ENCODE results near the gene NUP188.

Gene NUP188

GRCh38 chr9:129007766-129008468, 60.4 kb downstream of the NUP188 start:
- DNase-seq: no peak

GRCh38 chr9:129008469-129008965, 61.0 kb downstream of the NUP188 start:
- DNase-seq: no peak

GRCh38 chr9:129008986-129009583, 61.6 kb downstream of the NUP188 start:
- no peak for DNase-seq

GRCh38 chr9:129009584-129010141, 62.2 kb downstream of the NUP188 start:
- no peak for DNase-seq

GRCh38 chr9:129010267-129010975, 62.9 kb downstream of the NUP188 start:
- no peak for DNase-seq

GRCh38 chr9:129011170-129011569, 63.7 kb downstream of the NUP188 start:
- DNase-seq: no peak

GRCh38 chr9:129011761-129012181, 64.3 kb downstream of the NUP188 start:
- DNase-seq: no peak

- no peak for DNase-seq
Measured at GRCh38 chr9:129012343-129012742, 64.8 kb downstream of the NUP188 start.

GRCh38 chr9:129012893-129013448, 65.5 kb downstream of the NUP188 start:
- DNase-seq: no peak

GRCh38 chr9:129013674-129014073, 66.2 kb downstream of the NUP188 start:
- no peak for DNase-seq

GRCh38 chr9:129014124-129014523, 66.6 kb downstream of the NUP188 start:
- no peak for DNase-seq

GRCh38 chr9:129014608-129015007, 67.1 kb downstream of the NUP188 start:
- no peak for DNase-seq

GRCh38 chr9:129021091-129021490, 73.6 kb downstream of the NUP188 start:
- DNase-seq: no peak

- no peak for DNase-seq
Measured at GRCh38 chr9:129022037-129022436, 74.5 kb downstream of the NUP188 start.

- DNase-seq: no peak
Measured at GRCh38 chr9:129023036-129023907, 75.8 kb downstream of the NUP188 start.

GRCh38 chr9:129023908-129024233, 76.4 kb downstream of the NUP188 start:
- DNase-seq: no peak

- no peak for DNase-seq
Measured at GRCh38 chr9:129026442-129027223, 79.1 kb downstream of the NUP188 start.

GRCh38 chr9:129027224-129027684, 79.8 kb downstream of the NUP188 start:
- no peak for DNase-seq

- peak; percentile 63 for DNase-seq
Measured at GRCh38 chr9:129027685-129028191, 80.2 kb downstream of the NUP188 start.

GRCh38 chr9:129028192-129028966, 80.9 kb downstream of the NUP188 start, which contains the start of gene SH3GLB2:
SH3GLB2 (minus strand) TSS chr9:129028331; CDS start chr9:129028154, 177 bp downstream.
- peak; percentile 89 for DNase-seq

Measured in effector CD4-positive, alpha-beta T cell (primary cell).